Memory B cell (primary cell): ENCODE measurements around the gene NFIB.

Source experiments
- ATAC-seq: fragments of 150-1000 bp; cut with Tn5 transposase; 2 replicates; pipeline ENCODE4 v1.10.0; 2021; ENCODE audit warnings: low read depth, mild to moderate bottlenecking, moderate library complexity
- DNase-seq, 2 donors: peaks; one replicate each; pipeline ENCODE4 v3.0.0; 2022; ENCODE audit warnings: low spot score in 2 of 2
- H3K27ac Mint-ChIP-seq: one replicate; pipeline ENCODE4 v1.8.0; 2022; ENCODE audit warnings: mild to moderate bottlenecking, moderate library complexity, mixed read lengths
- H3K27me3 Mint-ChIP-seq: one replicate; pipeline ENCODE4 v1.8.0; 2022; ENCODE audit warnings: mixed read lengths
- H3K36me3 Mint-ChIP-seq: one replicate; pipeline ENCODE4 v1.8.0; 2022; ENCODE audit warnings: mild to moderate bottlenecking, mixed read lengths
- H3K4me1 Mint-ChIP-seq: one replicate; pipeline ENCODE4 v1.8.0; 2022; ENCODE audit warnings: mixed read lengths
- H3K4me3 Mint-ChIP-seq: one replicate; pipeline ENCODE4 v1.8.0; 2022; ENCODE audit warnings: mild to moderate bottlenecking, moderate library complexity, mixed read lengths
- H3K9me3 Mint-ChIP-seq: one replicate; pipeline ENCODE4 v1.8.0; 2022; ENCODE audit warnings: mixed read lengths

Gene NFIB

GRCh38 chr9:14051419-14051818 is 262.5 kb downstream of the NFIB start:
- ATAC-seq = no peak
- H3K27me3 Mint-ChIP-seq = no peaks in the 10 kb centered on the region
- H3K4me1 Mint-ChIP-seq = no peaks in the 10 kb centered on the region

GRCh38 chr9:14043483-14043882 is 270.5 kb downstream of the NFIB start:
- no peak for ATAC-seq

More at GRCh38 chr9:14051419-14051818, 262.5 kb downstream of the NFIB start:
- Mint-ChIP-seq H3K27ac (no peak overlapping the region), H3K9me3 (peaks cover 3% of the 10 kb centered on the region), H3K4me3 (no peak overlapping the region), H3K36me3 (no peaks in the 10 kb centered on the region)
- DNase-seq = no peak

GRCh38 chr9:14037331-14037730 is 276.6 kb downstream of the NFIB start:
- Mint-ChIP-seq H3K4me1 (no peaks in the 10 kb centered on the region), H3K27me3 (no peaks in the 10 kb centered on the region), H3K36me3 (no peaks in the 10 kb centered on the region), H3K27ac (no peak overlapping the region), H3K9me3 (peaks cover 3% of the 10 kb centered on the region), H3K4me3 (no peak overlapping the region)
- DNase-seq (no peak), ATAC-seq (no peak)

More at GRCh38 chr9:14043483-14043882, 270.5 kb downstream of the NFIB start:
- Mint-ChIP-seq H3K36me3 (no peaks in the 10 kb centered on the region), H3K27ac (no peak overlapping the region), H3K9me3 (peaks cover 3% of the 10 kb centered on the region), H3K4me1 (no peaks in the 10 kb centered on the region), H3K27me3 (no peaks in the 10 kb centered on the region), H3K4me3 (no peak overlapping the region)
- no peak for DNase-seq

GRCh38 chr9:14033067-14033466 is 280.9 kb downstream of the NFIB start:
- no peaks in the 10 kb centered on the region for H3K36me3 Mint-ChIP-seq
- no peaks in the 10 kb centered on the region for H3K27me3 Mint-ChIP-seq
- no peaks in the 10 kb centered on the region for H3K4me1 Mint-ChIP-seq
- H3K4me3 Mint-ChIP-seq = no peak overlapping the region
- no peak for DNase-seq
- H3K9me3 Mint-ChIP-seq = peaks cover 1% of the 10 kb centered on the region
- H3K27ac Mint-ChIP-seq = no peak overlapping the region
- no peak for ATAC-seq
